NCI-H128 (cell line): Measurements from ENCODE around the gene ST3GAL4.

Experiments
- DNase-seq: peaks from one replicate; lab custom pipeline; 2025; ENCODE audit not compliant: unreplicated experiment; lab: John Stamatoyannopoulos, UW

Gene ST3GAL4

DNA sequence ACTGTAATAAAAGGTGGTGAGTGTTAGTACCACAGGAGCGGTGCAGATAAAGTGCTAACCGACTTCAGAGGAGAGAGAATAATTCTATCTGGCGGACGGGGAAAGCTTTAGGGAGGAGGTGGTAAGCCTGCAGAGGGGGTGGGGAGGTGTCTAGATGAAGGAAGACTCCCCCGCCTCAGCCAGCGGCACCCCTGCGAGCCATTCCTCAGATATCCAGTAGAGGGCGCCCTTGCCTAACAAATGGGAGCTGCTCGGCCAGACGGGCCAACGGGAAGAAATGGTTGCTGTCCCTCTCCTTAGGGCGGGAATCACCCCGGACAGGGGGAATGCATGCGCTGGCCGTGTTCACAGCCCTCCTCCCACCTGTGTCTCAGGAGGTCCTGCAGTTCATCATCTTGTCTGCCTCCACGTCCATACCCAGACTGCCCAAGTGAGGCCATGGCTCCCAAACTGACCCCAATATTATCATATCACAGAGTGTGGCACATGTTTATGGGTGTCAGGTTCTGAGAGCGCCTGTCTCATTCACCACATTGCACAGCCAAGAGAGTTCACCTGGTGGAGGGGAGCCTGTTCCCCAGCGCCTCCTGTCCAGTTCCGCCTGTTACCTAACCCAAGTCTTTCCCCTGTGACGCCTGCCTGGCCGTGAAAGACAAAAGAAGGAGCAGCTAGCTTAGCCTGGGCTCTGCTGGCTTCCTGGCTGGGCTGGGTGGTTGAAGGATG lies 85.5 kb downstream of the ST3GAL4 start:
- peak; percentile 43 for DNase-seq

DNA sequence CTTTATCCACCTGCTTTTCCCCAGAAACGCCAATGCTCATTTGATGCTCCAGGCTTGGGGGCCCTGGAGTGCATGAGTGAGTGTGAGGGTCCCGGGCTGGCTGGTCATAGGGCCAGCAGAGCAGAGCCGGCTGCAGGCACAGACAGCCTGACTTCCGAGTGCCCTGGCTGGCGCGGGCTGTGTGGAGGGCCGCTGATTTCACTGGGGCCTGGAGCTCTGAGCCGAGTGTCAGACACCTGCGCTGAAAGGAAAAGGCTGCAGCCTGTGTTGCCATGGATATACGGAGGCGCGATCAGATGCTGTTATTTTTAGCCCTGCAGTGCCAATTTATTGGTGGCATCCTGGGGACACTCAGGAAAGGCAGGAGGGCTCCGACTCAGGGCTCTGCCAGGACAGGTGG lies 87.6 kb downstream of the ST3GAL4 start:
- no peak for DNase-seq

DNA sequence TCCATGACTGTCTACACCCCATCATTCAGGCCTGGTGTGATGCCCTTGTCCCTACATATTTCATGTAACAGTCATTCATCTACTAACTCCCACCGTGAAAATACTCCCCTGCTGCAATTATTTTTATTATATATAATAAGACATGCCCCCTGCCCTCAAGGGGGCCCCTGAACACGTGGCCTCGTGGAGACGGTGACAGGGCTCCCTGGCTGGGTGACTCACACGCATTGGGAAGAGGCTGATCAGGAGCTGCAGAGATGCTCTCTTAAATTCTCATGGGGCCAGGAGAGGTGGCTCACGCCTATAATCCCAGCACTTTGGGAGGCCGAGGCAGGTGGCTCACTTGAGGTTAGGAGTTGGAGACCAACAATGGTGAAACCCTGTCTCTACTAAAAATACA lies 88.6 kb downstream of the ST3GAL4 start:
- no peak for DNase-seq

DNA sequence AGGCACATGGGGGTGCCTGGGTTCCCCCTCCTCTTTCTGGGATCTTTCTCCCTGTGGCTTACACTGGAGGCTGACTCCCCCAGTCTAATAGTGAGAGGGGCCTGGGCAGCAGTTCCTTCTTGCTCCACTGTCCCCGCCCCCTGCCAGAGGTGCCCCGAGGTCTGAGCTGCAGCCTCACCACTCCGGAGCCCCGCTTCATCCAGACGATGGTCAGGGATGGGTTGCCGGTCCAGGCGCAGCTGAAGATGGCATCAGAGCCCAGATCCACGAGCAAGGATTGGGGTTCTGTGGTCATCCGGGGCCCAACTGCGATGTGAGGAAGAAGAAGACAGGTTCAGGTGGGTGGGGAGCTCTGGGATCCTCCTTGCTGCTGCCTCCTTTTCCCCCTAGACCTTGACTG lies 91.1 kb downstream of the ST3GAL4 start:
- no peak for DNase-seq

DNA sequence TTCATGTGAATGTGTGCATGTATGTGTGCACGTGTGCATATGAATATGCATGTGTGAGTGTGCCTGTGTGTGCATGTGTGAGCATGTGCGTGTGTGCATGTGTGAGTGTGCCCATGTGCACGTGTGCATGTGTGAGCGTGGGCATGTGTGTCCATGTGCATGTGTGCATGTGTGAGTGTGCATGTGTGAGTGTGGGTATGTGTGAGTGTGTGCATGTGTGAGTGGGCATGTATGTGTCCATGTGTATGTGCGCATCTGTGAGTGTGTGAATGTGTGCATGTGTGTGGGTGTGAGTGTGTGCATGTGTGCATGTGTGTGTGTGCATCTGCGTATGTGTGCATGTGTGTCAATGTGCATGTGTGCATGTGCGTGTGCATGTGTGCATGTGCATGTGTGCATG lies 94.7 kb downstream of the ST3GAL4 start:
- DNase-seq, result no peak

DNA sequence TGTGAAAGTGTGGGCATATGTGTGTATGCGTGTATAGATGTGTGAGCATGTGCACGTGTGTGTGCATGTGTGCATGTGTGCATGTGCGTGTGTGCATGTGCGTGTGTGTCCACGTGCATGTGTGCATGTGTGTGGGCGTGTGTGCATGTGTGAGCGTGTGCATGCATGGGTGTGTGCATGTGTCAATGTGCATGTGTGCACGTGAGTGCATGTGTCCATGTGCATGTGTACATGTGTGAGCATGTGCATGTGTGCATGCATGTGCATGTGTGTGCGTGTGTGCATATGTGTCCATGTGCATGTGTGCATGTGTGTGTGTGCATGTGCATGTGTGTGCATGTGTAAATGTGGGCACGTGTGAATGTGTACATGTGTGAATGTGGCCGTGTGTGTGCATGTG lies 95.3 kb downstream of the ST3GAL4 start:
- DNase-seq, result no peak

DNA sequence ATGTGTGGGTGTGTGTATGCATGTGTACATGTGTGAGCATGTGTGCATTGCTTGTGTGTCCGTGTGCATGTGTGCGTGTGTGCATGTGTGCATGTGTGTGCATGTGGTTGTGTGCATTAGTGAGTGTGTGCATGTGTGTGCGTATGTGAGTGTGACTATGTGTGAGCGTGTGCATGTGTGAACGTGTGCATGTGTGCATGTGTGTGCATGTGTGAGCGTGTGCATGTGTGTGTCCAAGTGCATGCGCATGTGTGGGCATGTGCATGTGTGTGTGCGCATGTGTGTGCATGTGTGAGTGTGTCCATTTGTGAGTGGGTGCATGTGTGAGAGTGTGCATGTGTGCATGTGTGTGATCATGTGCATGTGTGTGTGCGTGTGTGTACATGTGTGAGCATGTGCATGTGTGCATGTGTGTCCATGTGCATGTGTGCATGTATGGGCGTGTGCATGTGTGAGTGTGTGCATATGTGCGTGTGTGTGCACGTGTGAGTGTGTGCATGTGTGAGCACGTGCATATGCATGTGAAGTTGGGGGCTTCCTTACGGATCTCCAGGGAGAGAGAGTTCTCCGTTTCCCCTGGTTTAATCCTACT lies 95.8 kb downstream of the ST3GAL4 start:
- DNase-seq, result no peak

DNA sequence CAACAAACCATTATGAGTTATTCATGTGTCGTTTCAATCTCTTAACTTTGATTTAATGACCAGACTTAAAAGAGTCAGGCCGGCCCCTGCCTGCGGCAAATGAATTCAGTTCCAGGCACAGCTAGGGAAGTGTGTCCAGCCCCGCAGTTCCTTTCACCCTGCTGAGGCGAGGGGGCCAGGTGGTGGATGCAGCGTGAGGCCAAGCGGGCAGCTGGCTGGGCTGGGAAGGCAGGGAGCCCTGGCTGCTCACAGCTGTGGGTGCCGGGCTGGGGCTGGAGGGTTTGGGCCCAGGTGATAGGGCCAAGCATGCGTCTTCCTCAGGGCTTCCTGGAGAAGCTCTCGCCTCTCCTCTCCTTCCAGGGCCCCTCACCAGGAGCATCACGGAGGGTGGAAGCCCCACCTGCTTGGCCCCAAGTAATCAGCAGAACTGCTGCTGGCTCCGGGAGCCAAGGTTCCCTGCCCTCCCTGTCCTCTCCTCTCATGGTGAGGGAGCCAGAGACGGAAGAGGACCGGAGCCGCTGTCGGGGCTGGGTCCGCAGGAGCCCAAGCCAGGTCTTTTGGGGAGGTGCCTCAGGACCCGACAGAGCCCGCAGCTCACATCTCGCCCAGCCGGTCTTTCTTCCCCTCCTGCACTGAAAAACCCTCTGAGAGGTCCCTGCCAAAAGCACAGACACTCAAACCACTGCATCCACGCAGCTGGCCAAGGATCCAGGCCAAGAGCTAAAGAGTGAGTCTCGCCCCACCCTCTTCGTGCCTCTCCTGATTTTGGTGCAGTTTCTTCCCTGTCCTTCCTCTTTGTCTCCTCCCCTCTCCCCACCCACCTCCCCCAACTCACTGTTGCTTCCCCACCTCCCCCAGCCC lies 97.0 kb downstream of the ST3GAL4 start:
- no peak for DNase-seq

DNA sequence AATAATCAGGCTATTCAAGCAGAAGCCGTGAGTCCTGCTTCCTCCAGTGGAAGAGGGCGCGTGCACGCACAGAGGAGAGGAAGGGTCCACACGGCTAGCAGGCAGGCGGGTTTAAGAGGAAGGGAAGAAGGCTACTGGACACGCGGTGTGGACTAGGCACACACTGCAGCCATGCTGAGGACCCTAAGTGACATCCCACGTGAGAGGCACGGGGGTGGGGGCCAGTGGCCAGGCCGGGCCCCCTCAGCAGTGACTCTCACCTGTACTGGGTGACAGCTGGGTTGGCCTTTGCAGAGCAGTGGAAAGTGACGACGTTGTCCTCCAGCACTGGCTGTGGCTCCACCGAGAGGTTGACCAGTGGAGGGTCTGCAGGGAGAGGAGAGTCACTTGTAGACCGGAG lies 100.6 kb downstream of the ST3GAL4 start:
- DNase-seq, result no peak

DNA sequence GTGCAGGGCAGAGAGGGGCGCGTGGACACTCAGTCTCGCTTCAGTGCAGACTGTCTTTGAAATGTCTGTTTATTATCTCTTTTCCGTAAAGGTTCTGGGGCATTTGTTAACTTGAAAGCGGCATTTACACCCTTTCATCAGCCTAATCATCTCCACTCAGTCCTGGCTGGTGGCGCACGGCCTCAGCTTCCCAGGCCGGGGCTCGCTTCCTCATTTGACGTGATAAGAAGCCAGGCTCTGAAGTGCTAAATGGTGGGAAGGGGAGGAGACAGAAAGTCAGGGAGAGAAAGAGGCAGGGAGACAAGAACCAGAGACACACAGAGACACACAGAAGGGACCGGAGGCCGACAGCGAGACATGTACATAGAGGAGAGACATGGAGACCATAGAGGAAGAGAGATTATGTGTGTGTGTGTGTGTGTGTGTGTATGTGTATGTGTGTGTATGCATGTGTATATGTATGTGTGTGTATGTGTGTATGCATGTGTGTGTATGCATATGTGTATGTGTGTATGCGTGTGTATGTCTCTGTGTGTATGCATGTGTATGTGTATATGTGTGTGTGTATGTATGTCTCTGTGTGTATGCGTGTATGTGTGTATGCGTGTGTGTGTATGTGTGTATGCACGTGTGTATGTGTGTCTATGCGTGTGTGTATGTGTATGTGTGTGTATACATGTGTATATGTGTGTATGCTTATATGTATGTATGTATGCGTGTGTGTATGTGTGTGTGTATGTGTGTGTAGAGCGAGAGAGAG lies 101.5 kb downstream of the ST3GAL4 start:
- no peak for DNase-seq

DNA sequence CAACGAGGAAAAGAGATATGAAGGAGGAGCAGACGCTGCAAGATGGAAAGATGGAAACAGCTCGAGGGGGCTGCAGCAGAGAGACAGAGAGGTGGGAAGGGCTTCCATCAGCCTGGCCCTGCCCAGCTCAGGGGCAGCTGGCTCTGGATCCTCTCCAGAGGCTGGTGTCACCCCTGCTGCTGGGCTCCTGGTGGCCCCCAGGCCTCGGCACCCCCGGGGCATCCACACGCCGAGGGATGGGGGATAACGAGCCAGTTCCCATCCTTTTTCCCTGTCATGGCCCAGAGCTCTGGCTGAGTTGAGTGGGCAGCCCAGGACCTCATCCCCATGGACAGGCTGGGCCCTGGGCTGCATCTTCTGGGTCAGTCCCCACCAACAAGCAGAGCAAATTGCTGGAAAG lies 102.3 kb downstream of the ST3GAL4 start:
- DNase-seq, result no peak

DNA sequence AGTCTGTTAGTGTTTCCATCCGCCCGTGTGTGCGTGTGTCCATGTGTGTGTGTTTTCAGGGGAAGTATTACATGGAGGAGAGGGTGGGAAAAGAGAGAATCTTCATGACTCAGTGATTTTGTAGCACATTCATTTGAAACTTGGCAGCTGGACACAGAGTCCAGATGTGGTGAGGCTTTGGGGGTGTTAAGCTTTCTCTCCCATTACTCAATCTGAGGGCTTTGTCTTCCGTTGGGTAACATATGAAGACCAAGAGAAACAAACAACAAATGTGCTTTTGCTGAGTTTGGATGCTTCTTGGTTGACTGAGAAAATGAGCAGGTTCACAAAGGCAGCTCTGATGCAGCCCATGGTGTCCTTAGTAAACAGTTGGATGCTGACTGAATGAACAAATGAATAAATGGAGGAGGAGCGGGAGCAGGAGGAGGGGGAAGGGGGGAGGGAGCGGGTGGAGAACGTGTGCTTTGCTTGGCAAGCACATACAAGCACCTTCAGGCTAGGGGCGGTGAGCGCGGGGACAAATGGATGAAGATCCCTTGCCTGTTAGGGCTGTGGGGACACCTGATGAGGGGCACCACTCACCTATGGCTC lies 104.3 kb downstream of the ST3GAL4 start:
- DNase-seq, result no peak

DNA sequence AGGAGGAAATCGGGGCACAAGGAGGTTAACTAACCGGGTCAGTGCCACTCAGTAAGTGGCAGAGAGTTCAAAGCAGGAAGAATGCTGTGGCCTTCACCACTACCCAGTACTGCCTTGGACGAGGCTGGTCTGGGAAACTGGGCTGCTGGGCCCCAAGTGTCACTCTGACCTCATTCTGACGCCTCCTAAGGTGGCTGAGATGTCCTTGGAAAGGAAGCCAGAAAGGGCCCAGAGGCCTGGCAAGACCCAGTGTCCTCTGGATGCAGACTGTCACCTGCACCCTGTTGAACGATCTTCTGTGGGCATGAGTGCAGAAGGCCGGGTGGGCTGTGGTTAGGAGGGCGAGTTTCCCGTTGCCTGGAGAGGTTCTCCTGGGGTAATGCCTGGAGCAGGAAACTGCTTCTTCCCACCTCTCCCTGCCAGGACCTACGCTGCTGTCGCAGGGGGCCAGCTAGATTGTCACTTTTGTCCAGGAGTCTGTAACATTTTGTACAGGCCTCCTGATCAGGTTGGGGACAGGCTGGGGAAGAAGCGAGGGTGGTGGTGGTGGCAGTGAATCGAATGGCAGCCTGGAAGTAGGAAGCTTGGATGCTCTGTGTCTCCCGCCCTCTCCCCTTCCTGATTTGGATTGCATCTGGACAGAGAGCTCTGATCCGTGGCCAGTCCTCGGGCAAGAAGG lies 105.1 kb downstream of the ST3GAL4 start:
- no peak for DNase-seq

DNA sequence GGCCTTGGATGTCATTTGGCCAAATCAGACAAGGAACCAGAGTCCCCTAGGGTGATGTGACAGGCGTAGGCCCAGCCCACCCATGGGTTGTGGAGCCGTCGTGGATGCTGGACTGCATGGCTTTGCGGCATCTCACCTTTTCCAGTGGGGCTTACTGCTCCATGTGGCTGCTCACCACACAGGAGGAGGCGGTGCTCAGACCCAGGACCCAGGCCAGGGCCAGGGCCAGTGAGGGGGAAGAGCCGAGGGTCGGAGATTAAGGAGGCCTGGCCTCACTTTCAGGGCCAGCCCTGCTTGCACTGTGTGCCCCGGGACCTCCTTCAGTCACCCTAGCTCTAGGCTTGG lies 105.6 kb downstream of the ST3GAL4 start:
- DNase-seq, result no peak

DNA sequence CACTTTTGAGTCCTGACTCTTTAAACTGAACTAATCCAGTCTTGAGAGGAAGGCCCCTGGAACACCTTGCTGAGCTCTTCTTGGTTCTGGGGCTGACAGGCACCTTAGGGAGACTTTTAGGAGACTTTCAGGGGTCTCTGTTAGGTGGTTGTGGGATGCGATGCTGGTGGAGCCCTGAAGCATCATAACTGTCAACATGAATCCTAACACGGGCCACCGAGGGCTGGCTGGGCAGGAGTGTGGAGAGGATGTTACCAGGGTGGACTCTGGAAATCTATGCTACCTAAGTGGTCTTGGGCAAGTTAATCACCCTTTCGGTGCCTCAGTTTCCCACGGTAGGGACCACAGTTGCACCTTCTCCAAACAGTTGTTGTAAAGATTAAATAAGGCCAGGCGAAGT lies 106.5 kb downstream of the ST3GAL4 start:
- no peak for DNase-seq

DNA sequence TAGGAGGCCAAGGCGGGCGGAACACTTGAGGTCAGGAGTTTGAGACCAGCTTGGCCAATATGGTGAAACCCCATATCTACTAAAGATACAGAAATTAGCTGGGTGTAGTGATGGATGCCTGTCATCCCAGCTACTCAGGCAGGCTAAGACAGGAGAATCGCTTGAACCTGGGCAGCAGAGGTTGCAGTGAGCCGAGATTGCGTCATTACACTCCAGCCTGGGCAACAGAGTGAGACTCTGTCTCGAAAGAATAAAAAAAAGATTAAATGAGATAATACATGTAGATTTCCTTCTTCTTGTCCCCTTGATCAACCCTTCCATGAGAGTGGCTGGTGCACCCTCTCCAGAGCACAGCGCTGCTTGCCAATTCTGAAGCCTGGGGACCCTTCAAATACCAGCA lies 106.9 kb downstream of the ST3GAL4 start:
- no peak for DNase-seq
